Measurements from ENCODE around the gene THAP2.
"Not testable (repeated sequence)": the region's sequence is repeated elsewhere in the genome, so short reads cannot be mapped to it uniquely, and the experiment has no call there.

Gene THAP2

GRCh38 chr12:71662849-71663560 is 1.1 kb upstream of the THAP2 start:
- peak; percentile 63 for DNase-seq (ENCODE audit: low read depth)

GRCh38 chr12:71664411-71665089 is 449 bp downstream of the THAP2 start:
- DNase-seq (ENCODE audit: low read depth) = no peak

GRCh38 chr12:71665090-71665463 is 976 bp downstream of the THAP2 start:
- no peak for DNase-seq (ENCODE audit: low read depth)

- DNase-seq (ENCODE audit: low read depth) = no peak
Measured at GRCh38 chr12:71666259-71666658, 2.2 kb downstream of the THAP2 start.

GRCh38 chr12:71671311-71671710 is 7.2 kb downstream of the THAP2 start:
- DNase-seq (ENCODE audit: low read depth) = no peak

- no peak for DNase-seq (ENCODE audit: low read depth)
Measured at GRCh38 chr12:71671816-71672215, 7.7 kb downstream of the THAP2 start.

GRCh38 chr12:71682466-71682865 is 18.4 kb downstream of the THAP2 start:
- DNase-seq (ENCODE audit: low read depth) = no peak

GRCh38 chr12:71683633-71684032 is 19.5 kb downstream of the THAP2 start:
- no peak for DNase-seq (ENCODE audit: low read depth)

- DNase-seq (ENCODE audit: low read depth) = no peak
Measured at GRCh38 chr12:71684081-71684480, 20.0 kb downstream of the THAP2 start.

GRCh38 chr12:71685312-71685906 is 21.3 kb downstream of the THAP2 start:
- DNase-seq (ENCODE audit: low read depth) = no peak

GRCh38 chr12:71685914-71686657 is 22.0 kb downstream of the THAP2 start, which contains the start of gene TMEM19:
Gene TMEM19 (plus strand): TSS chr12:71686082. CDS start chr12:71686681, 599 bp downstream.
- DNase-seq (ENCODE audit: low read depth) = peak; percentile 74

GRCh38 chr12:71686658-71687025 is 22.5 kb downstream of the THAP2 start:
- DNase-seq (ENCODE audit: low read depth) = no peak

GRCh38 chr12:71687172-71687571 is 23.1 kb downstream of the THAP2 start:
- not testable (repeated sequence) for DNase-seq (ENCODE audit: low read depth)

- DNase-seq (ENCODE audit: low read depth) = no peak
Measured at GRCh38 chr12:71688961-71689570, 25.0 kb downstream of the THAP2 start.

GRCh38 chr12:71691504-71692129 is 27.5 kb downstream of the THAP2 start:
- no peak for DNase-seq (ENCODE audit: low read depth)

GRCh38 chr12:71693126-71693525 is 29.0 kb downstream of the THAP2 start:
- no peak for DNase-seq (ENCODE audit: low read depth)

GRCh38 chr12:71693651-71694050 is 29.6 kb downstream of the THAP2 start:
- DNase-seq (ENCODE audit: low read depth) = not testable (repeated sequence)

- DNase-seq (ENCODE audit: low read depth) = no peak
Measured at GRCh38 chr12:71694099-71694820, 30.2 kb downstream of the THAP2 start.

GRCh38 chr12:71695782-71696181 is 31.7 kb downstream of the THAP2 start:
- DNase-seq (ENCODE audit: low read depth) = no peak

- DNase-seq (ENCODE audit: low read depth) = not testable (repeated sequence)
Measured at GRCh38 chr12:71702181-71702580, 38.1 kb downstream of the THAP2 start.

- DNase-seq (ENCODE audit: low read depth) = no peak
Measured at GRCh38 chr12:71702590-71702989, 38.5 kb downstream of the THAP2 start.
